Measurements from ENCODE around the gene DEDD. TPM values are rescaled to one million over a fixed set of nuclear protein-coding genes. Genes with fewer than 3 reads are reported as not detected.
A peak's percentile ranks its signal among the peaks of the same experiment; 100 is the strongest.

The DEDD gene
- total and polyA plus RNA-seq, 2 of the 13 experiments (the other 11 are each of a cell fraction or from before 2014, with no cell fraction given): 12.6 to 27.8 TPM

- TF ChIP-seq IRX3 (CRISPR knock-in tag; IDR thresholded peaks at IDR 0.05; ENCODE audit: borderline replicate concordance, low read depth): 0 out of 2 replicates have a peak, but pooled peaks have one; percentile 46
- TF ChIP-seq, protein P1, sequence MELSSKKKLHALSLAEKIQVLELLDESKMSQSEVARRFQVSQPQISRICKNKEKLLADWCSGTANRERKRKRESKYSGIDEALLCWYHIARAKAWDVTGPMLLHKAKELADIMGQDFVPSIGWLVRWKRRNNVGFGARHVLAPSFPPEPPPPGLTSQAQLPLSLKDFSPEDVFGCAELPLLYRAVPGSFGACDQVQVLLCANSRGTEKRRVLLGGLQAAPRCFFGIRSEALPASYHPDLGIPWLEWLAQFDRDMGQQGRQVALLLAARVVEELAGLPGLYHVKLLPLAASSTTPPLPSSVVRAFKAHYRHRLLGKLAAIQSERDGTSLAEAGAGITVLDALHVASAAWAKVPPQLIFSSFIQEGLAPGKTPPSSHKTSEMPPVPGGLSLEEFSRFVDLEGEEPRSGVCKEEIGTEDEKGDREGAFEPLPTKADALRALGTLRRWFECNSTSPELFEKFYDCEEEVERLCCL (CRISPR knock-in tag; IDR thresholded peaks at IDR 0.05; ENCODE audit: borderline replicate concordance): no peak
- TF ChIP-seq ZNF263 (CRISPR knock-in tag; IDR thresholded peaks at IDR 0.05): no peak
- TF ChIP-seq SOX13 (IDR thresholded peaks at IDR 0.05): no peak
- peak in 1 of 2 experiments; percentile 15; a peak in 1 of 4 replicates for TF ChIP-seq SOX13 (CRISPR knock-in tag; conservative IDR thresholded peaks at IDR 0.05 in 1 of 2, IDR thresholded peaks at IDR 0.05 in 1 of 2)
- peak; percentile 31; the same call in 1 of the 2 replicates for TF ChIP-seq FOSL1 (CRISPR knock-in tag; IDR thresholded peaks at IDR 0.05; ENCODE audit: borderline replicate concordance)
- TF ChIP-seq PCBP1 (IDR thresholded peaks at IDR 0.05; ENCODE audit: borderline replicate concordance, low read depth, low read length): no peak
- no peak; the same call in 1 of the 2 replicates for TF ChIP-seq MYNN (CRISPR knock-in tag; IDR thresholded peaks at IDR 0.05; ENCODE audit: low read depth)
- TF ChIP-seq, protein P2, sequence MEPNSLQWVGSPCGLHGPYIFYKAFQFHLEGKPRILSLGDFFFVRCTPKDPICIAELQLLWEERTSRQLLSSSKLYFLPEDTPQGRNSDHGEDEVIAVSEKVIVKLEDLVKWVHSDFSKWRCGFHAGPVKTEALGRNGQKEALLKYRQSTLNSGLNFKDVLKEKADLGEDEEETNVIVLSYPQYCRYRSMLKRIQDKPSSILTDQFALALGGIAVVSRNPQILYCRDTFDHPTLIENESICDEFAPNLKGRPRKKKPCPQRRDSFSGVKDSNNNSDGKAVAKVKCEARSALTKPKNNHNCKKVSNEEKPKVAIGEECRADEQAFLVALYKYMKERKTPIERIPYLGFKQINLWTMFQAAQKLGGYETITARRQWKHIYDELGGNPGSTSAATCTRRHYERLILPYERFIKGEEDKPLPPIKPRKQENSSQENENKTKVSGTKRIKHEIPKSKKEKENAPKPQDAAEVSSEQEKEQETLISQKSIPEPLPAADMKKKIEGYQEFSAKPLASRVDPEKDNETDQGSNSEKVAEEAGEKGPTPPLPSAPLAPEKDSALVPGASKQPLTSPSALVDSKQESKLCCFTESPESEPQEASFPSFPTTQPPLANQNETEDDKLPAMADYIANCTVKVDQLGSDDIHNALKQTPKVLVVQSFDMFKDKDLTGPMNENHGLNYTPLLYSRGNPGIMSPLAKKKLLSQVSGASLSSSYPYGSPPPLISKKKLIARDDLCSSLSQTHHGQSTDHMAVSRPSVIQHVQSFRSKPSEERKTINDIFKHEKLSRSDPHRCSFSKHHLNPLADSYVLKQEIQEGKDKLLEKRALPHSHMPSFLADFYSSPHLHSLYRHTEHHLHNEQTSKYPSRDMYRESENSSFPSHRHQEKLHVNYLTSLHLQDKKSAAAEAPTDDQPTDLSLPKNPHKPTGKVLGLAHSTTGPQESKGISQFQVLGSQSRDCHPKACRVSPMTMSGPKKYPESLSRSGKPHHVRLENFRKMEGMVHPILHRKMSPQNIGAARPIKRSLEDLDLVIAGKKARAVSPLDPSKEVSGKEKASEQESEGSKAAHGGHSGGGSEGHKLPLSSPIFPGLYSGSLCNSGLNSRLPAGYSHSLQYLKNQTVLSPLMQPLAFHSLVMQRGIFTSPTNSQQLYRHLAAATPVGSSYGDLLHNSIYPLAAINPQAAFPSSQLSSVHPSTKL (CRISPR knock-in tag; IDR thresholded peaks at IDR 0.05): peak; percentile 12; the same call in 1 of the 2 replicates
- TF ChIP-seq ZNF432 (CRISPR knock-in tag; IDR thresholded peaks at IDR 0.05; ENCODE audit: borderline replicate concordance): no peak
- no peak for TF ChIP-seq ZNF138 (CRISPR knock-in tag; IDR thresholded peaks at IDR 0.05; ENCODE audit: low read depth)
- TF ChIP-seq HNRNPH1 (optimal IDR thresholded peaks at IDR 0.05; ENCODE audit: low read depth, low read length): no peak
- TF ChIP-seq ZFX (CRISPR knock-in tag; IDR thresholded peaks at IDR 0.05; ENCODE audit: low read depth): peak; percentile 73
- TF ChIP-seq RNF2 (conservative IDR thresholded peaks at IDR 0.05; ENCODE audit: low read depth): no peak
- TF ChIP-seq ZBTB7A (CRISPR knock-in tag; IDR thresholded peaks at IDR 0.05): no peak
- no peak for TF ChIP-seq ZNF7 (CRISPR knock-in tag; IDR thresholded peaks at IDR 0.05)
- peak; percentile 83 for TF ChIP-seq AGO2 (optimal IDR thresholded peaks at IDR 0.05; ENCODE audit: low read depth, low read length)
- TF ChIP-seq NRL (CRISPR knock-in tag; IDR thresholded peaks at IDR 0.05; ENCODE audit: borderline replicate concordance): no peak
- TF ChIP-seq GMEB1 (CRISPR knock-in tag; IDR thresholded peaks at IDR 0.05; ENCODE audit: borderline replicate concordance): peak; percentile 82
Measured at GRCh38 chr1:161132410-161133219, at the start of gene DEDD (continued).

Measured in HepG2 (cell line).